COLO829 (cell line): ENCODE data around the gene ALDH8A1.

Experiments used
- DNase-seq: peaks from one replicate; pipeline ENCODE4 v3.0.0; 2012; ENCODE audit warnings: low spot score

Gene ALDH8A1, protein sequence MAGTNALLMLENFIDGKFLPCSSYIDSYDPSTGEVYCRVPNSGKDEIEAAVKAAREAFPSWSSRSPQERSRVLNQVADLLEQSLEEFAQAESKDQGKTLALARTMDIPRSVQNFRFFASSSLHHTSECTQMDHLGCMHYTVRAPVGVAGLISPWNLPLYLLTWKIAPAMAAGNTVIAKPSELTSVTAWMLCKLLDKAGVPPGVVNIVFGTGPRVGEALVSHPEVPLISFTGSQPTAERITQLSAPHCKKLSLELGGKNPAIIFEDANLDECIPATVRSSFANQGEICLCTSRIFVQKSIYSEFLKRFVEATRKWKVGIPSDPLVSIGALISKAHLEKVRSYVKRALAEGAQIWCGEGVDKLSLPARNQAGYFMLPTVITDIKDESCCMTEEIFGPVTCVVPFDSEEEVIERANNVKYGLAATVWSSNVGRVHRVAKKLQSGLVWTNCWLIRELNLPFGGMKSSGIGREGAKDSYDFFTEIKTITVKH

DNA sequence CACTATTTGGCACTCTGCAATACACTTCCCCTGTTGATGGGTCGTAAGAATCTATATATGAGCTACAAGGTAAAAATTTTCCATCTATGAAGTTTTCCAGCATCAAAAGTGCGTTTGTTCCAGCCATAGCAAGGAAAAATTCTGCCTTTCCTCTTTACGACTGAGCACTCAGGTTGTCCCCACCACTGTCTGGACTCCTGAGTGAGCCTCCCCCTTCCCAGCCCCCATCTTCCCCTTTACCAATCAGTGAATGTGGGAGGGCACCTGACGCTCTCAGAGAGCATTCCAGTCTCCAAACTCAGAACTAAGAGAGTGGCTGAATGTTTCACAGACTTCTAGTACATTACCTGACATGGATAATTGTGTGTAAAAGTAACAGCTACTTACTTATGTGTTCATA, at the start of gene ALDH8A1:
Gene ALDH8A1 (minus strand): TSS at position 175 of the 400 bp plus-strand sequence. CDS start 48 bp downstream, at position 127.
- DNase-seq, result no peak

DNA sequence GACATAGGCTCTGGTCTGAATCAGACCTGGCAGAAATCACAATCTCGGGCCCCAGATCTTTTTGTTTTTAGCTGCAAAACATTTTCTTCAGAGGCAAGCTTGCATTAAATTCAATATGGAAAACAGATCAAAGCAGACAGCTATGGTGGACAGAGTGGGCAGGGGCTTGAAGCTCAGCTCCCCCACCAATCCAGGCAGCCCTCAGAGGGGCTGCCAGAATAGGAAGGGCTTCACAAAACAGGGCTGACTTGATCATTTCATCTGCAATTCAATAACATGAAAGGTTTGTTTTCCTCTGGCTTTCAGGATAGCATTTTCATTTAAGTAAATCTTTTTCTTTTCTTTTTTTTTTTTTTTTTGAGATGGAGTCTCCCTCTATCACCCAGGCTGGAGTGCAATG, 49.2 kb upstream of the ALDH8A1 start:
- DNase-seq, result no peak

DNA sequence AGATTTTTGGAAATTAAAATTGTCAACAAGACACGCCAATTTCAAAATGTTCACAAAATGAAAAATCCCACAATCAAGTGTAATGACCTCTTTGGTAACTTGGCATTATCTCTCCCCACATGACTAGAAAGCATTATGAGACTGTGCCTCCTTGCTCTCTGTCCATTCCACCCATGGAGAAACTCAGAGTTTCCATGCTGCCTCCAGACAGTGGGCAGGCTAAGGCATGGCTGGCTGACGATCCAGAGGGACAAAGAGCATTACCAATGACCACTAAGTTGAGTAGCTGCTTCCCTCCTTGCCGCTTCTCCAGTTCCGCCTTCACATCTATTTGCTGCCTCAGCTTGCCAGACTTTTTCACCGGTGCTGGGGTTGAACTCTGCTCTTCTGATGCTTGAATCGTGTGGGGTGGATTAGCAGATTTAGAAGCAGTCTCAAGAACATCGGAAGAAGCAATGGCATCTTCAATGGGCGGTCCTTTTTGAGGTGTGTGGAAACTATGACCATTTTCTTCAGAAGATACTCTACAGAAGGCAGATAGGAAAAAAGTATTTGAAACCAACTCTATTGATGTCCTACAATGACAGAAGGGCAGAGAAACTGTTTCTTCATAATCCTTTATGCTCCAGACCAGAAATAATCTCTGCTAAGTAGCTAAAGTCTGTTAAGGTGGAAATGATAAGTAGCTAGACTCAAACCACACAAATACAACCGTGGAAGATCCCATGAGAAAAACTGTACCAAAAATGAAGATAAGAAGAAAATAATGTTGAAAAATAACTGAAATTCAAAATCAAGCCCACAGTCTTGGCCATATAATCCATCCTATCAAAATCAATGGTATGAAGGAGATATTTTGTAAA, 47.5 kb upstream of the ALDH8A1 start:
- no peak for DNase-seq

DNA sequence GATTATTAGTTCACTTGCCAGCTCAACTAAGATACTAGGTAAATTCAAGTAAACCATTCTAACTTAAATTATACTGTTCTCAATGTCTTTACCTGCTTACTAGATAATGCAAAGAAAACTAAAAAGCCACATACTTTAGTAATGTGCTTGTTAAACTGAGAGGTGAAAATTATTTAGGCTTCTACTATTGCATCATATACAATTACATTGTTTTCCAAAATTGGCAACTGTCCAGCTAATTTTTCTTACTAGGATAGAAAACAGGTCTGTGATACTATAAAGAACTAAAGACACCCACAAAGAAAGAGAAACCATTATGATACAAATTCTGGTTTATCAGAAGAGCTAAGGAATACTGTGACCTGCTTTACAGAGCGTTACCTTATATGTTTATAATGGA, 45.6 kb upstream of the ALDH8A1 start:
- DNase-seq, result no peak

DNA sequence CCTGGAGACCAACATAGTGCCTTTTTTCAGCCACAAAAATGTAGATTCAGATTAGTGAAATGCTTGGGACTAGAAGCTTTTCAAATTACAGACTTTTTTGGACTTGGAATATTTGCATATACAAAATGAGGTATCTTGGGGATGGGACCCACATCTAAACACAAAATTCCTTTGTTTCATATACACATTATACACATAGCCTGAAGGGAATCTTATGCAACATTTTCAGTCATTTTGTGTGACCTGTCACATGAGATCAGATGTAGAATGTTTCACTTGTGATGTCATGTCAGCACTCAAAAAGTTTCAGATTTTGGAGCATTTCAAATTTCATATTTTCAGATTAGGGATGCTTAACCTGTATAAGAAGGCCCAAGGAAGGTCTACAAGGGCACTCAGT, 44.5 kb upstream of the ALDH8A1 start:
- no peak for DNase-seq

DNA sequence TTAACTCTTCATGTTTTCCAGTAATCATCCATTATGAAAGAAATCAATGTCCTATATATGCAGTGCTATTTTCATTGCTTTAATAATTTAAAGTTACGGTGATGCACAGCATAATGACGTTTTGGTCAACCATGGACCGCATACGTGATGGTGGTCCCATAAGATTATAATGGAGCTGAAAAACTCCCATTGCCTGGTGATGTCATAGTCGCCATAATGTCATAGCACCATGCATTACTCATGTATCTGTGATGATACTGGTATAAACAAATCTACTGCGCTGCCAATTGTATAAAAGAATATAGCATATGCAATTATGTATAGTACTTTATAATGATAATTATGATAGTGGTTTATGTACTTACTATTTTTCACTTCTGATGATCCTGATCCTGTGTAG, 42.3 kb upstream of the ALDH8A1 start:
- no peak for DNase-seq

DNA sequence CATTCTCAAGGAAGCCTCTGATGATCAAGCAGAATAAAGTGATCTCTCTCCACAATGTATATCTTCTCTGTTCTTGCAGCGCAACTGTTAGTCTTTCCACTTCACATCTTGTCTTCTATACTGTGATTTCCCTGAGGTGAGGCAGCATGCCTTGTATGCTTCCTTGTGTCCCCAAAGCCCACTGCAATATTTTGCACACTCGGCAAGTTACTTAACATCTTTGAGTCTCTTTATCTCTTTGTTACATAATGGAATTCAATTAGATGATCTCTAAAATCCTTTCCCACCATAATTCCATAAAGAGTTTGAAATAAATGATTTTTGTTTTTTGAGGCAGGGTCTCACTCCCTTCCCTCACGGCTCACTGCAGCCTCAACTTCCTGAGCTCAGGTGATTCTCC, 40.4 kb upstream of the ALDH8A1 start:
- DNase-seq, result no peak

DNA sequence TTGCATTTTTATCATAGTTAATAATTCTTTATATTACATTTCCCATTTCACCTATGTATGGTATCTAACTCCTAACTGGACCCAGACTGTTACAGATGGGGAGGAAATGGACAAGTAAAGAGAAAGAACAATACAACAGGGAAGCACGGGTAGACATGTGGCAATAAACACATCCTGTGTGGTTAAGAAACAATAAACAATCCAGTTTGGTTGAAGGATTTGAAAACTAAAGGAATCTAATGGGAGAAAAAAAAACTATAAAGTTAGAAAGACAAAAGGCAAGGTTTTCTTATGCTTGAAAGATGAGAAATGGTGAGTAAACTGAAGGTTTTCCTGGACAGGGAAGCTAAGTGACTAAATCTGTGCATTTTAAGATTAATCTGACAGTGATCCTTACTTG, 34.9 kb upstream of the ALDH8A1 start:
- no peak for DNase-seq

DNA sequence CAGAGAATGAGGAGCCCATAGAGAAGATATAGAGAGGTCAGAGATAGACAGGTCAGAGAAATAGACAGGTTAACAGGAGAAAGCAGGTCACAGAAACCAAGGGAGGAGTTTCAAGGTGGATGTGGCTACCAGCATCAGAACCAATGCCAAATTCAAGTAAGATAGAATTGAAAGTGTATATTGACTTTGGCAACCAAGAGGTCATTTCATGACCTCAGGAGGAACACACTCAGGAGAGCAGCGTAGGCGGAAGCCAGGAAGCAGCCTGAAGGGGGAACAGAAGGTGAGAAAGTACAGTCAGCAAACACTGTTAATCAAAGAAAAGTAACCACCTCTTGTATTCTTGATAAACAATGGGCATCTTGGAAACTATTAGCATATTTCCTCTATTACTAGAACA, 33.9 kb upstream of the ALDH8A1 start:
- DNase-seq, result no peak

DNA sequence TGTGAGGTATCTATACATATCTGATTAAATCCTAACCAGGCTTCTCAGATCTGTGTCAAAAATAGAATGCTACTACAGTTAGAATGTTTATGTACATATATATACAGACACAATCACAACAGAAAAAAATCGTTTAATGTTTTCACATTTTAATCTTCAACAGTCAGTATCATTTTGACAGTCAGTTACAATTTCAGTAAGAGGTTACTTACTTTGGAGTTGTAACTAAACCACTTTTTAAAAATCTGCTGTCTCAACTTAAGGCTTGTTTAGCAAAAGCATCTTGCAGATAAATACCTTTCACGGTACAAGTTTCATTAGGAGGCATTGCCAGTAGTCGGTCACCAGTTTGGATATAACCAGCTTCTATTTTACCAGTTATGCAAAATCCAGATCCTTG, 32.3 kb upstream of the ALDH8A1 start:
- DNase-seq, result no peak

DNA sequence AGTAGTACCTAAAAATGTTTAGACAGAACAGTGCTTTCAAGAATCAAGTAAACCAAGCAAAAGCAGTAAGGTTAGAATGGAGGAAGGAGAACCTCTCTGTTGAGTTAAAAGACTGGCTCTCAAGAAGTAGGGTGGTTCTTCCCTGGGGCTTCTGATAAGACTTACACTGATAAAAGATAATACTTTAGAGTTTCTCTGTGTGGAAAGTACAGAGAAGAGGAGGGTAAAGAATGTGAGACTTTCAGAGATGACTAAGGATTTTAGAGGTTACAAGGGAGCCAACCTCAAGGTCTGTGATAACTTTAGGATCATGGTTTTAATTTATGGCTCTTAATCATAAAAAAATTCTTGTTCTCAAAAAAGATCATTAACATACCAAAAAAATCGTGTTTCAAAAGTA, 30.9 kb upstream of the ALDH8A1 start:
- no peak for DNase-seq

DNA sequence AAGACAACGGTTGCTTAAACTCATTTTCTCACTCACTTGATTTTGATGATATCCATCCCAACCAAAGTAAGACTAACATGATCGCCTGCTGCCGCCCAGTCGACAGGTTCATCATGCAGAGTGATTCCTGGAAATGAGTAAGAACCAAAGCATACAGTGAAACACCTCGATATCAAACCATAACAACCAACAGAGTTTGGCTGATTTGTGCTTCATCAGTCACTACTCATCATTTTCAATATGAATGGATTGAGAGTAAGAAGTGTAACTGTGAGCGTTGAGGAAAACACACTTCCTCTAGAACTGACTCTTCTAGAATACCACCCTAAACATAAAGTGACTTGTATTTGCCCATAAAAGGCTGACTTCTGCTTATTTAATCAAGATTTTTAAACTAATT, 29.2 kb upstream of the ALDH8A1 start:
- no peak for DNase-seq

DNA sequence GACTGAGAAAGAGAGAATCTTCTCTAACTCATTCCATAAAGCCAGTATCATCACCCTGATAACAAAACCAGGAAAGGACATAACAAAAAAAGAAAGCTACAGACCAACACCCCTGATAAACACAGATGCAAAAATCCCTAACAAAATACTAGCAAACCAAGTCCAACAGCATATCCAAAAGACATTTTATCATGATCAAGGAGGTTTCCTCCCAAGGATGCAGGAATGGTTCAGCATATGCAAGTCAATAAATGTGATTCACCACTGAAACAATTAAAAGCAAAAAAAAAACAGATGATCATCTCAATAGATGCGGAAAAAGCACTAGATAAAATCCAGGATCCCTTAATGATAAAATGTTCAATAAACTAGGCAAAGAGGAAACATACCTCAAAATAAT, 24.5 kb upstream of the ALDH8A1 start:
- DNase-seq, result no peak

DNA sequence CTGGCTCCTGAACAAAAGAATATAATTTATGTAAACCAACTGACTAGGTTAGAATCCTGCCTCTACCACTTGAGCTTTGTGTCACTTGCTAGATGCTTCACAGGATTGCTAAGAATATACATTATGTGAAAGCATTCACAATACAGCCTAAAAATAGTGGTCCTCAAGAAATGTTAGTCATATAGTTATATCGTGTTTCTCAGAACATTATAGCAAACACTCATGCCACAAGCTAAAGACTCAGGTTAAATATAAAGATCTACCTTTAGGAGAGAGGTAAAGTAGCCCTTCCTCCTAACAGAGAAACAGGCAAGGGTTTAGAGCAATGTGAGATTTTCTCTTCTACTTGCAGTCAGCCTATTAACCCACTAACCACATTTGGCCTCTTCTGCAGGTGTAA, 17.8 kb upstream of the ALDH8A1 start:
- DNase-seq, result no peak

DNA sequence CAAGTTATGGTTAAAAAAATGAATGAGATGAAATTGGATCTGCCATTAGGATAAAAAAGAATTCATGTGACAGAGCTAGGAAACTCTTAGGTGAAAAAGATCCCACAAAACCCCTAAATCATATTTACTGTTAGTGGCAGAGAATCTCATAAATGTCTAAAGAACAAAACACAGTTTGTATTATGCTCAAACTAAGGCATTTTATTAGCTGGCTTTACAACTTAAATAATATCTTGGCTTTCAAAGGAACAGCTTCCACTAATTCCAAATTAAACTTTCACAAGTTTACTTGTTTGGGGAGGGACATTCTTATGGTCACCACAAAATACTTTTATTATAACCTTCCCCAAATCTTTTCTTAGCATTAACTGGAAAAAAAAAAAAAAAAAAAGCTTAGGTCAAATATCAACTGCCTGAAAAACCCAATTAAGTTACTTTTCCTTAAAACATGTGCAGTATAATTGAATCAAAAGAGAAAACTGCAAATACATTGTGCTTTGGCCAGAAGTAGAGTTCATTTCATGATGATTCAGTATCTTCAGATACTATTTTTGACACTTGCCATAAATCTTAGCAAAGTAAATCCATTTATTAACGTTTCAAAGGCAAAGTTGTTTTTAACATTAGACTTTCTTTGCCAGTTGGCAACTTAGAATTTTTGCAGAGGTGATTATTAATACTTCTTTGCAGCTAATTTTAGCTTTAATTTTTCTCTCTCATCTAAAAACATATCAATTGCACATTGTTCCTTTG, 14.7 kb upstream of the ALDH8A1 start:
- DNase-seq, result no peak

DNA sequence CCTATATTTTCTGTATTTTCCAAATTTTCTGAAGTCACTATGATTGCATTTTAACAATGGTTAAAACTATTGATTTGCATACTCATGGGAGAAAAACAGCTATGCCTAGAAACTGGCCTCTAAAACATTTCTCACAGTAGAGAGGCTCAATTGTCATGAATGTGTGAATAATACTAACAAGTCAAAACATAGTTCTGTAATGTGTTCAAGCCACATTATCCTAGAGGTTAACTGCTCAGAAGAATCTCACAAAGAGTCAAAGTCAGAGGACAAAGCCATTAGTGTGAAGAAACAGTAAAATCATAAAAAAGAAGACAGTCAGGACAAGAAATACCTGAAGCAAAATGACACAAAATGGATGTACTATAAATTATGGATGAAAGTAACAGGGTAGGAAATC, 12.5 kb upstream of the ALDH8A1 start:
- no peak for DNase-seq

DNA sequence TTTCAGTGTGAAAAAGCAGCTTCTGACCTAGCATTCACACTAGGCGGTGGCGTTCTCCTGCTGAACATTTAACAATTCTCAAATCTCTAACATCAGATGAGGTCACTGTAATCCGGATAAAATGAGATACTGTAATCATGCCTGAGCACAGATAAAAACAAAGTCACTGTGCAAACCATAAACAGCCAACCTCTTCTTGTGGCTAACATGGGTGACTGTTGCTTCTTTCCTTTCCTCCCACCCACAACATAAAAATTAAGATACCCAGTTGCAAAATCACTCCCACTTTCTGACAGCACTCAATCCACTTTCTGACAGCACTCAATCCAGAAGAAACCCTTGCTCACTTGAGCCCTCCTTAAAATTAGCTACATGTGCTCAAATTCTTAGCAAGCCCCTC, 11.5 kb upstream of the ALDH8A1 start:
- no peak for DNase-seq

DNA sequence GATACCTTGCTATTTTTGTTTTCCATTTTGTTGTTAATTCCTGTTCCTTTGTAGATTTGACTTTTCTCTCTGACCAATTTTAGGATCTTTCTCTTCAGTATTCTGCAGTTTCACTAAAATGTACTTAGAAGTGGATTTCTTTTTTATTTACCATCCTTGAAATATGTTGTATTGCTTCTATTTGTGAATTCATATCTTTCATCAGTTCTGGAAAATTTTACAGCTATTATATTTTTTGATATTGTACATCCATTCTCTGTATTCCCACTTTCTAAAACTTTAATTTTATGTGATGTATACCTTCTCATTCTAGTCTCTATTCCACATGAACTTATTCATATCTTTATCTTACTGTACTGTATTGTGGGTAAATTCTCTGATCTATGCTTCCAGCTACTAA, 9.7 kb upstream of the ALDH8A1 start:
- DNase-seq, result no peak

DNA sequence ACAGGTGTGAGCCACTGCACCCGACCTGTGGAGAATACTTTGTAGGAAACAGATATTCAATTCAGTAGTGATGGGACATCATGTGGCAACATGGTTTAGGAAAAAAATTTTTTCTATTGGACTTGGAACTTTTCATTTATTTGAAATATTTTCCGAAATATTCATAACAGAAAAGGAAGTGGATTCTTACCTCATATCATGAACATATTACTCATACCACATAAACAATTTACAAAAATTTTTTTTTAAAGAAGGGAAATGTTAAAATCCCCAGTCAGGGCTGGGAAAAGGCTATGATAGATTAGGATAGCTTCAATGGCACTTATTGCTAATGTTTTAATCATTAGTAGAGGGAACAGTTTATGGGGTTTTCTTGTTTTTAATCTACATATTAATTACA, 6.8 kb upstream of the ALDH8A1 start:
- no peak for DNase-seq

DNA sequence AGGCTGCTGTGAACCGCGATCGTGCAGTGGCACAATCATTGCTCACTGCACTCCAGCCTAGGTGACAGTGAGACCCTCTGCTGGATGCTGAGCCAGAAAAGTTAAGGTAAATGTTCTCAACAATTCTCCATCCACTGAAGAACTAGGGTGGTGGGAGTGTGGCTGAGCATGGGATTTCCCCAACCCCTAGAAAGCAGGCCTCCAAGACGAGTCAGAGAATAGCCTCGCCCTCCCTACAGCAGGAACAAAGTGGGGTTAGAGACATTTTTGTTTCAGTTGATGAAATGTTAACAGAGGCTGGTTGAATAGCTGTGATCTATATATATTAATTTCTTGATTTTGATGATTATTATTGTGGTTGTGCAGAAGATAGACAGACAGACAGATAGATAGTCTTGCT, 6.1 kb upstream of the ALDH8A1 start:
- DNase-seq, result no peak

DNA sequence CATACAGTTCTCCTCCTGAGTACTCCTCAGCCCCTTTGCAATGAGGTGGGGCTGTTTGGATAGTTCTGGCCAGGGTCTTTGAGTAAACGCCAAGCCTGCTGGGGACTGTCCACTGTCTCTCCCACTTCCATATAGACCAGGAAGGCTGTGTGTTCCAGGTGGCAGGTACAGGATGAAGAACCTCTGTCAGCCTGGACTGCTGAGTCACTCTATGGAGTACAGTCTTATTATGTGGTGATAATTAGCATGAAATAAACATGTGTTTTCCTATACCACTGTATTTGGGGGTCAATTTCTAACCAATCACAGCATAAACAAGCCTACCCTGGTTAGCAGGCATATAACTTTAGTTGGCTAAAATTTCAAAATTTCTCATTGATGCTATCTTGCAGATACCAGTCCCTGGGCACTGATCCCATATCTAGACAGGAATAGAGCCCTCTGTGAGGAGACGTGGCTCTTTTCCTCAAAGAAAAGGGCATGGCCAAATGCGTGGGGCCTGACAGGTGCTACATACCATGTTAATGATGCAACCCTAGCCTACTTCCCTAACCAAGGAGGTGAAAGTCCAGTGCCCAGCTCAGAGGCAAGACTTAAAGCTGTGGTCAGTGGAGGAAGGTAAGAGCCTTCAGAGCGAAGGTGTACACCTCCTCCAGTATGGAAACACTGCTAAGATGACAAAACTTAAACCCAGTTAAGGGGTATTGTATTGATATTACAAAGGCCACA, 4.5 kb upstream of the ALDH8A1 start:
- no peak for DNase-seq
